ES-I3 (cell line): ENCODE measurements around the gene CORT.

Experiments used
- H3K36me3 ChIP-seq: 2 replicates; pipeline ENCODE4 v1.6.1; 2013; ENCODE audit warnings: mild to moderate bottlenecking, low read length, control low read depth, moderate library complexity; ENCODE audit not compliant: insufficient read depth
- H3K4me1 ChIP-seq: 2 replicates; pipeline ENCODE4 v1.6.1; 2013; ENCODE audit warnings: mild to moderate bottlenecking, control low read depth, low read length; ENCODE audit not compliant: insufficient read depth
- H3K9ac ChIP-seq: 2 replicates; pipeline ENCODE4 v1.6.1; 2013; ENCODE audit warnings: low read depth, mild to moderate bottlenecking, low read length, moderate library complexity
- H3K9me3 ChIP-seq: 2 replicates; pipeline ENCODE4 v1.6.1; 2013; ENCODE audit warnings: mild to moderate bottlenecking, low read length, moderate library complexity; ENCODE audit not compliant: control insufficient read depth, insufficient read depth

CORT gene

DNA sequence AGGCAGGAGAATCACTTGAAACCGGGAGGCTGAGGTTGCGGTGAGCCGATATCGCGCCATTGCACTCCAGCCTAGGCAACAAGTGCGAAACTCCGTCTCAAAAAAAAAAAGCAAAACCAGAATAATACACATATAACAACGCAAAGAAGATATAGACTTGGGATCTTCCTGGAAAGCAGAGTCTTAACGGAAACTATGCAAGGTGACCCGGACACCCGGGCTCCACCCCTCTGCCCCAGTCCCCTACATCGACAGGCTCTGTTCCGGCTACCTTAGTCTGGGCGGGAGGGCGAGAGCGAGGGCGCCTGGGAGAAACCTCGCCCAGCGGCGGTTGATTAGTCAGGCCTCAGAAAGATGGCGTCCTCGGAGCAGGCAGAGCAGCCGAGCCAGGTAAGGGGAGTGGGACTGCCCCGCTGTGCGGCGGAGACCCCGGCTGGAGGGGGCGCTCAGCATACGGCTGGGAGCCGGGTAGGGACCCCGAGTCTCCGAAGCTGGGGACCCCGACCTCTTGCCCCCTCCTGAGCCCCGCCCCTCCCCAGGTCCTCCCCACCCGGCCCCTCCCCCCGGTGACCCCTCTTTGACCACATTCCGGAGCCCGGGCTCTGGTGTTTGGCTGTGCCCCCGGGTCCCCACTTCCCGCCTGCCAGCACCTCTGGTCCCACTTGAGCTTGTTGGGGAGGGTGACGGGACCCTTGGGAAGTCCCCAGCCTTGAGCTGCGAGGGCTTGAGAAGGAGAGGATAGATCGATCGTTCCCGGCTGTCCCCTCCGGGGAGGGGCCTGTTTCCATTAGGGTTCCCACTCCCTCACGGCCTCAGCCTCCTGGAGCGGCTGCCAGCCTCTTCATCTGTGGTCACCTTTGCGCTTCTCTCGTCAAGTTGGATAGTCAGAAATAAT, 25.0 kb downstream of the CORT start, which contains the start of gene PEX14:
TSS of gene PEX14 (plus strand) at position 338 of the 895 bp plus-strand sequence. CDS start at position 355, 17 bp downstream.
- H3K9me3 ChIP-seq, result no peaks in the 10 kb centered on the region
- peak within 1 kb of the TSS; percentile 94 for H3K9ac ChIP-seq
- peaks cover 5% of the 10 kb centered on the region for H3K4me1 ChIP-seq
- peaks cover 4% of the 10 kb centered on the region; the same call in 1 of the 2 replicates for H3K36me3 ChIP-seq

DNA sequence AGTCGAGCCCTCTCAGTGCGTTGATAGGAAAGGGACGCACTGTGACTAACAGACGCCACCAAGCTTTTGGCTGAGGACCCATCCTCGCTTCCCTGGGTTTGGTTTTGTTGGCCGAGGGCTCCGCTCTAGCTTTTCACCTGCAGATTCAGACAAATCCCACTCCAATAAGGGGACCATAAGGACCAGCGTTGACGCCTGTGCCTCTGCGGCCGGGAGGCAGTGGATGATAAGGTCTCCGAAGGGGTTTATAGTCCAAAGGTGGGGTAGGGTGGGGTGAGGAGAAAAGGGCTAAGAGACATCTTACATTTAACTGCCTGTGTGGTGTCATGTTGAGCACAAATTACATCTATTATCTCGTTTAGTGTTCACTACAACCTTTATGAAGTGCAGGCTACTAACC, 25.7 kb downstream of the CORT start:
- Histone ChIP-seq H3K9me3 (no peaks in the 10 kb centered on the region), H3K9ac (peak overlapping the region; percentile 94), H3K36me3 (no peaks in the 10 kb centered on the region), H3K4me1 (peaks cover 5% of the 10 kb centered on the region)

DNA sequence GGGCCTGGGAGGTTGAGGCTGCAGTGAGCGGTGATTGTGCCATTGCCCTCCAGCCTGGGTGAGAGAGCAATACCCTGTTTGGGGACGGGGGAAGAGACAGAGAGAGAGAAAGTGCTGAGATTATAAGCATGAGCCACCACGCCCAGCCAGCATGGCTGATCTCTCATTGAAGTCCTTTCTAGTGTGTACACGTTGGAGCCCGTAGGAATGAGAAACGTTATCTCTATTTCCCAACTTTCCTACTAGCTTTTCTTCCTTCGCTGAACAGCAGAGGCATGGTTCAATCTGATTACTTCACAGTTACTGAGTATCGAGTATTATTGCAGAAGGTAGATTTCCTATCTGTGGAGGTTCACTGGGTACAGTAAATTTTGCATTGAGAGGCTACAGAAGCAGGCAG, 29.5 kb downstream of the CORT start:
- Histone ChIP-seq H3K36me3 (no peaks in the 10 kb centered on the region), H3K4me1 (peaks cover 5% of the 10 kb centered on the region), H3K9ac (no peak overlapping the region), H3K9me3 (no peaks in the 10 kb centered on the region)

DNA sequence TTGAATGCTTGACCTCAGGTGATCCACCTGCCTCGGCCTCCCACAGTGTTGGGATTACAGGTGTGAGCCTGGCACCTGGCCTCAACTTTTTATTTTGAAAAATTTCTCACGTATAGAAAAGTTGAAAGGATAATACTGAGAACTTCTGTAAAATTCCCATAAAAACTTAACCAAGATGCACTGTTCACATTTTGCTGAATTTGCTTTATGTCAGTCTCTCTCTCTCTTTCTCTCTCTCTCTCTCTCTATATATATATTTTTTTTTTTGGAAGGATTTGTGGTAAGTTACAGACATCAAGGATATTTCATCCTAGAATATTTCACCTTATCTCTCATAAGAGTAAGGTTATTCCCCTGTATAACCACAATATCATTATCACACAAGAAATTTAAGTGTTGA, 30.8 kb downstream of the CORT start:
- no peaks in the 10 kb centered on the region for H3K36me3 ChIP-seq
- H3K9ac ChIP-seq, result no peak overlapping the region
- peaks cover 5% of the 10 kb centered on the region for H3K4me1 ChIP-seq
- H3K9me3 ChIP-seq, result no peaks in the 10 kb centered on the region

DNA sequence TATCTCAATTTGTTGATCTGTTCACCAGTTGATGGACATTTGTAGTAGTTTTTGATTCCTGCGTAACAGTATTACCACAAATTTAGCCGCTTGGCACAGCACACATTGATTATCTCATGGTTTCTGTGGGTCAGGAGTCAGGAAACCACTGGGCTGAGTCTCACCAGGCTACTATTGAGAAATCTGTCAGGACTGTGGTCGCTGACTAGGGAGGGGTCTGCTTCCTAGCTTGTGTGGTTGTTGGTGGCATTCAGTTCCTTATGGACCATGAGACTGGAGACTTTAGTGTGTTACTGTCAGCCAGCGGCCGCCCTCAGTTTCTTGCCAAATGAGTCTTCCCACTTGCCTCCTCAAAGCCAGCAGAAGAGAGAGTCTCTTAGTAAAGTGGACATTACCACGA, 34.7 kb downstream of the CORT start:
- no peaks in the 10 kb centered on the region for H3K9me3 ChIP-seq
- H3K36me3 ChIP-seq, result no peaks in the 10 kb centered on the region
- H3K4me1 ChIP-seq, result no peaks in the 10 kb centered on the region
- no peak overlapping the region for H3K9ac ChIP-seq

DNA sequence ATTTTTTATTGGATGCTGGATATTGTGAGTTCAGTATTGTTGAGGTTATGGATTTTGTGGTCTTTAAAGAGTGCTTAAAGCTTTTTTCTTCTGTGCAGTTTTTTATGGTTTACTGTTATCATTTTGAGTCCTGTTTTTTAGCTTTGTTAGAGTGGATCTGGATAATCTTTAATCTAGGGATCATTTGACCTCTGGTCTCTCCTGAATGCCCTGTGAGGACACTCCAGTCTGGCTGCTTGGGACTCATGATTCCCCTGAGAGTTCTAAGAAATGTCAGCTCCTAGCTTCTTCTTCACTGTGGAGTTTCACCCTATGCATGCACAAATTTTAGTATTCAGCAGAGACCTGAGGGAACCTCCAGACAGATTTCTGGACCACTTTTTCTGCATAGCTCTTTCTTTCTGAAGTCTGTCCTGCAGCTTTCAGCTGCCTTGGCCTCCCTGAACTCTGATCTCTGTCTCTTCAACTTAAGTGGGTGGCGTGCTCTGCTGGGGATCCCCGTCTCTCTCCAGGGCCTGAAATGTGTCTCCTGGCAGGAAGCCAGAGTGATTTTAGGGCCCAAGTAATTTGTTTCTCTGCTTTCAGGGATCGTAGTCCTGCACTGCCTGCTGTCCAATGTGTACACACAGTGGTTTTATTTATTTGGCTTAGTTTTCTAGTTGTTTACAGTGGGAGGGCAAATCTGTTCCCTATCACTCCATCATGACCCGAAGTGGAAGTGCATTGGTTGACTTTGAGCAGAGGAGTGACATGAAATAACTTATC, 39.6 kb downstream of the CORT start:
- Histone ChIP-seq H3K36me3 (no peaks in the 10 kb centered on the region), H3K9ac (no peak overlapping the region), H3K9me3 (no peaks in the 10 kb centered on the region), H3K4me1 (0 out of 2 replicates have a peak, but pooled peaks cover 5% of the 10 kb centered on the region)

DNA sequence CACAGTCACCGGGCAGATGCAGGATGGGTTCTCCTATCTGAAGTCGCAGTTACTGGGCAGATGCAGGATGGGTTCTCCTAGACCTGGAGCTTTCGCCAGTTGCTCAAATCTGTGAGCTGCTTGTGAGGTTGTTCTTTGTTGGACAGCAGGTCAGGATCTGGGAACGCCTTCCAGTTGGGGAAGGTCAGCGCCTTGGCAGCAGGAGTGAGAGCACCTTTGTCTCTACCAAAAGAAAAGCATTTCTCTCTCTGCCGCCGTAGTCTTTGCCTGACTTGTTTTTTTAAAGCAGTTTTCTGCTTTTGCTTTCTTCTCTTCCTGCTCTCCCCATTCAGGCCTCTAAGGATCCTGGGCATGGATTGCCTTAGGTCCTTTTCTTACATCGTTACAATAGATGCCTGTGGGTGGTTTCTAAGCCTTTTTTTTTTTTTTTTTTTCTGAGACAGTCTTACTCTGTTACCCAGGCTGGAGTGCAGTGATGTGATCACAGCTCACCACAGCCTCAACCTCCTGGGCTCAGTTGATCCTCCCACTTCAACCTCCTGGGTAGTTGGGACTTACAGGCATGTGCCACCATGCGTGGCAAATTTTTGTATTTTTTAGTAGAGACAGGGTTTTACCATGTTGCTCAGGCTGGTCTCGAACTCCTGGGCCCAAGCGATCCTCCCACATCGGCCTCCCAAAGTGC, 40.6 kb downstream of the CORT start:
- H3K9ac ChIP-seq, result no peak overlapping the region
- H3K9me3 ChIP-seq, result no peaks in the 10 kb centered on the region
- H3K4me1 ChIP-seq, result peaks cover 9% of the 10 kb centered on the region; the same call in 1 of the 2 replicates
- no peaks in the 10 kb centered on the region for H3K36me3 ChIP-seq

DNA sequence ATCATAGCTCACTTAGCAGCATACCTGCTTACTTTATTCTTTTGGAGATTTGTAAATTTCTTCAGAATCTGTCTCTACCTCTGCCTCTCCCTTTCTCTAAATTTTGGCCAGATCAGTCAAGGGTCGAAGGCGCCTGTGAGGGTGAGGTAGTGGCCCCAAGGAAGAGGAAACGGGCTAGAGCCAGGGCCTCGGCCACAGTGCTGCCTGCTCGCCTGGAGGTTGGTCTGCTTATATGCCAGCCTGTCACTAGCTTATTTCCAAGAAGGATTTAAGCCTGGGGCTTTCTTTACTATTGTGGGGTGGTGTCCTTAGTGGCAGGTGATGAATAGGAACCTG, 44.6 kb downstream of the CORT start:
- Histone ChIP-seq H3K9ac (no peak overlapping the region), H3K36me3 (no peaks in the 10 kb centered on the region), H3K4me1 (peaks cover 9% of the 10 kb centered on the region; the same call in 1 of the 2 replicates)

DNA sequence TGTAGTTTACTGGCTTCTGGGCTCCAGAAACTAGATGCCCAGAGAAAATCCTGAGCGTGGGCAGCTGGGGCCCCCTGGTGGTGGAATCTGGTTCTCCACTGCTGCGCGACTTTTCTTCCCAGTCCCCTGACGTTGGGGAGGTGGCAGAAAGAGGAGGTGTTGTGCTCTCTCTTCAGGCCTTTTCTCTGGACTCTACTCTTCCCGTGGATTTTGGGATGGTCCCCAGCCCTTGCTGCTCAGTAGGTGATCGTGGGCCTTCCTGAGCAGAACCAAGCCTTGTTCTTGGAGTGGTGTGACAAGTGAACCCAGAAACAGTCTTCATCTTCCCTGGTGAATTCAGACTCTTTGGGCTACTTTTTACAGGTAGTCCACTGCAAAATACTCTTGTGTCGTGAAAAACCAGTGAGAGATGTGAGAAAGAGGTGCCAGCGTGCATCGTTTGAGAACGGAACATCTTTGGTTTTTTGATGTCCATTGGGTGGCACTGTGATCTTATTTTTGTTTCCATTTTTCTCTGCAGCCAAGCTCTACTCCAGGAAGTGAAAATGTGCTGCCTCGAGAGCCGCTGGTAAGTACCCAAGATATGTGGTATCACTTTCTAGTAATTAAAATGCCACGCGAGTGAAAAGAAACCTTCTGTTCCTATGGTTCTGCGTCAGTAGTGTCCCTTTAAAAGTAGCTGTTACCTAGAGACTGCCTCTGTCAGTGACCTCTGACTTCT, 45.1 kb downstream of the CORT start:
- H3K9ac ChIP-seq, result no peak overlapping the region
- H3K4me1 ChIP-seq, result peaks cover 8% of the 10 kb centered on the region; the same call in 1 of the 2 replicates
- no peaks in the 10 kb centered on the region for H3K9me3 ChIP-seq
- H3K36me3 ChIP-seq, result no peaks in the 10 kb centered on the region

More for the DNA sequence above, 44.6 kb downstream of the CORT start:
- H3K9me3 ChIP-seq, result no peaks in the 10 kb centered on the region

DNA sequence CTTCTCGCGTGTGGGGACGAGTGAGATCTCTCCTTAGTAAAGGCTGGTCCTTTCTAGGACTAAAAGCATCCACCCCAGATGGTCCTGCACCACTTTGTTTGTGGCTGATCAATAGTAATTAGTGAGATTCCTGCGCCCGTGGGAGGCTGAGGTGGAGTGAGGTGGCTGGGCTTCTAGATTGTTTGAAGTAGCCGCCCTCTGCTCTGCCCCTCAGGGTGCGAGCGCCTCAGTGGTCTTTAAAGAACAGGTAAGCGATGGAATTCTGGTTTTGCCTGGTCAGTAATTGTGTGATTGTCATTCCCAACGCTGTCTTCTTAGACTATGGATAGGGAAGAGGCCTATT, 45.6 kb downstream of the CORT start:
- H3K36me3 ChIP-seq, result no peaks in the 10 kb centered on the region
- no peak overlapping the region for H3K9ac ChIP-seq
- peaks cover 4% of the 10 kb centered on the region; the same call in 1 of the 2 replicates for H3K4me1 ChIP-seq
- H3K9me3 ChIP-seq, result no peaks in the 10 kb centered on the region

DNA sequence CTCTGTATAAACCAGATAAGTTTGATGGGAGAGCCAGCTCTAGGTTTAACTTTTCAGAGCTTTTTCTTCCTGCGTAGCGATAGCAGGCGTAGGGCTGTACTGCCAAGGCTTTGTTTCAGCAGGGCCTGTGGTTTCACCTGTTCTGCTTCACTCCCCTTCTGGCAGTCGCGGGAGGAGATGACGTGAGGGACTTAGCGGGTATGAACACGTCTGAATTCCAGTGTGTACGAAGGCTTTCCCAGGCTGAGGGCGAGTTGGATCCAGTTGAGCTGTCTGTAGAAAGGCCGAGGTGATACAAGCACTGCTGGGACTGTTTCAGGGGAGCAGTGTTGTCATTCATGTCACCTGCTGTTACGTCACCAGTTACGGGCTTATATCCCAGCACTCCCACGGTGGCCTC, 46.1 kb downstream of the CORT start:
- H3K9ac ChIP-seq, result no peak overlapping the region
- H3K4me1 ChIP-seq, result peaks cover 4% of the 10 kb centered on the region; the same call in 1 of the 2 replicates
- H3K9me3 ChIP-seq, result no peaks in the 10 kb centered on the region
- no peaks in the 10 kb centered on the region for H3K36me3 ChIP-seq

DNA sequence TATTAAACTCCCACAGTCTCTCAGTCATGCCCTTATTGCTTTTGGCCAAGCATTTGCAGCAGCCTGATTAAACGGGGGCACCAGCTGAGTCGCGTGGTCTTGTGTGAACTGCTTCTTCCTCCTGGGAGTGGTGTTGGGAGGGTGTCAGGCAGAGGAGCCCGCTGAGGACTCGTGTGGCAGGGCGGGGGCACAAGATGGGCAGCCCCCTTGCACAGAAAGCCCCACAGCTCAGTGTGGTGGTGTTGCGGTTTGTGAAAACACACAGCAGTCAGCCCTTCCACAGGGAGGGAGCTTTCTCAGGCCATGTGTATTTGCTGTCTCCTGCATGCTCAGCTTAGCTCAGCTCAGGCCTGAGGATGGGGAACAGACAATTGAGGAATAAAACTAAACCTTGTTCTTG, 47.3 kb downstream of the CORT start:
- peaks cover 4% of the 10 kb centered on the region; the same call in 1 of the 2 replicates for H3K4me1 ChIP-seq
- H3K36me3 ChIP-seq, result no peaks in the 10 kb centered on the region
- H3K9ac ChIP-seq, result no peak overlapping the region
- no peaks in the 10 kb centered on the region for H3K9me3 ChIP-seq

DNA sequence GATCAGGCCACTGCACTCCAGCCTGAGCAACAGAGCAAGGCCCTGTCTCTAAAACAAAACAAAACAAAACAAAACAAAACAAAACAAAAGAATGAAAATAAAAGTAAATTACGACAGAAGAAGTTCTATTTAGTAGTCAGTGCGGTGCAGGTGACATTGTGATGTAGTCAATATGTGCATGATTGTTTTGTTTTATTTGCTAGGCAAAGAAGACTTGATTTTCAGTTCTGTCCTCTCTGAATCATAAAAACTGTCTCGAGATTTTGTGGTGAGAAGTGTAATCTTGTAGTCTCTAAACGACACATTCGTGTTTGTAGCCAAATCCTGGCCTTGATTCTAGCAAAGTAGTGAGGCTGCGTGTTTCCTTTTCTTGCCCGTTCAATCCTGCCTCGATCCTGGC, 48.4 kb downstream of the CORT start:
- Histone ChIP-seq H3K9ac (no peak overlapping the region), H3K4me1 (peaks cover 4% of the 10 kb centered on the region; the same call in 1 of the 2 replicates), H3K36me3 (no peaks in the 10 kb centered on the region), H3K9me3 (no peaks in the 10 kb centered on the region)
